Activated effector memory CD4-positive, alpha-beta T cell treated with anti-CD3 and anti-CD28 coated beads, Interleukin-2, amount 50 U/mL, for 16 hours (primary cell): ENCODE measurements around the gene GAS6.
"Not testable (repeated sequence)": the region's sequence is repeated elsewhere in the genome, so short reads cannot be mapped to it uniquely, and the experiment has no call there.

Experiments
- DNase-seq: peaks from one replicate; pipeline ENCODE4 v3.0.0-alpha.2; 2020

GAS6 gene

DNA sequence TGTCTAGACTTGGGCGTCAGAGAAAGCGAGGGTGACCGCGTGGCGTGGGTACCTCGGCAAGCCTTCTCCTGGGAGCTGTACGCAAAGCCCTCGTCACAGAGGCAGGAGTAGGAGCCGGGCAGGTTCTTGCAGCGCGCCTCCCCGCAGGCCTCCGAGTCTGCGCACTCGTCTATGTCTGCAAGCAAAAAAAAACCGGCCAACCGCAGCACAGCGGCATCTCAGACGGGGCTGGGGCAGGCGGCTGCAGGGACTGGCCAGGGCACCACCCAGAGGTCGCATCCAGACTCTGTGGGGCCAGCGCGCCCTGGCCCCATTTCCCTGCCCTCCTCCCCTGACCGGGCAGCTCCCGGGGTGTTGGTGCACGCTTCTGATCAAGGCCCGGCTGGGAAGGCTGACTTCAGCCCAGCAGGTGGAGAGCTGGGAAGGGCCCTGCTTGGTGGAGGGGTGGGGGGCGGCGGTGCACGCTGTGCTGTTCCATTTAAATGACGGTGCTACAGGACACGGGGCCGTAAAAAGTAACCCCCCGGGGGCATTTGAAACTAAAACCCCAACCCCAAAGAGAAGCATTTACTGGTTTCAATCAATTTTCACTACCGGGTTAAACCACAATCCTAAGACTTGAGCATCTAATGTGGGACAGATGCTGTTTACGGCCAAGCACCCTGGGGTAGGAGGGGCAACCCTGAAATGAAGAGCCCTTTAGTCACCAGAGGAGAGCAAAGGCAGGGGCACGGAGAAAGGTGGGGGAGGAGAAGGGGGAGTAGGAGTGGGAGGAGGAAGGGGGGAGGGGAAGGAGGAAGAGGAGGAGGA lies 28.2 kb downstream of the GAS6 start:
- DNase-seq = no peak

DNA sequence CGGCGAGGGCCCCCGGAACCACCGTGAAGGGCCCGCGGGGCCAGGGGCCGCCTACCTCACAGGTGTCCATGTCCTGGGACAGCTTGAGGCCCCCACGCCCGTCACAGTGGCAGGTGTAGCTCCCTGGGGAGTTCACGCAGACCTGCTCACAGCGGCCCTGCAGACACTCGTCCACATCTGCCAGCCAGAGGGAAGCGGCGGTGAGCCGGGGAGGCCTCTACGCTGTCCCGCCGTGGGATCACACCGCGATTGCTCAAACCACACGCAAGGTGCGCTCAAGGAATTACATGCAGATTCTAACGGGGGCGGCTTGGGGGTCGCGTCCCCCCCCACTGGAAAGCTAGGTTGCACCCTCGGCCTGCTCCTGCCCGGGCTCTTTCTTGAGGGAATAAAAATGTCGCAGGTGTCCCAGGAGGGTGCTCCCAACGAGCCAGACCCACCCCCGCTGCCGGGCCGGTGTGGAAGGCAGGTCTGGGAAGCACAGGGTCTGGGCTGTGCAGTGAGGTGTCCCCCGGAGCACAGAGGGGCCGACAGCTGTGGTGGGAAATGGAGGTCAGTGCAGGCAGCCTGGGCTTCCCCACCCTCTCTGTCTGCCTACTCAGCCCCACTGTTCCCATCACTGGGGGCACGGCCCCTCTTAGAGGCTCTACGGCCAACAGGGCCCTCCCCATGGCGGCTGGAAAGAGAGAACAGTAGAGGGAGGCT lies 29.2 kb downstream of the GAS6 start:
- no peak for DNase-seq

DNA sequence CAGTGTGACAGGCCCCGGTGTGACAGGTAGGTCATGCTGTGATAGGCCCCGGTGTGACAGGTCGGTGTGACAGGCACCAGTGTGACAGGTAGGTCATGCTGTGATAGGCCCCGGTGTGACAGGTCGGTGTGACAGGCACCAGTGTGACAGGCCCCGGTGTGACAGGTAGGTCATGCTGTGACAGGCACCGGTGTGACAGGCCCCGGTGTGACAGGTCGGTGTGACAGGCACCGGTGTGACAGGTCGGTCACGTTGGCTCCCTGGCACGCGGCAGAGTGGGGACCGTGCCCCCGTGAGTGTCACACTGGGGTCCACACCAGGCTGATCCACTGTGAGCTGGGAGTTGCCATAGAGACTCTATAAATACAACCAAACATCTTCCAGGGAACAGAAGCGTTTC lies 29.9 kb downstream of the GAS6 start:
- DNase-seq = not testable (repeated sequence)

DNA sequence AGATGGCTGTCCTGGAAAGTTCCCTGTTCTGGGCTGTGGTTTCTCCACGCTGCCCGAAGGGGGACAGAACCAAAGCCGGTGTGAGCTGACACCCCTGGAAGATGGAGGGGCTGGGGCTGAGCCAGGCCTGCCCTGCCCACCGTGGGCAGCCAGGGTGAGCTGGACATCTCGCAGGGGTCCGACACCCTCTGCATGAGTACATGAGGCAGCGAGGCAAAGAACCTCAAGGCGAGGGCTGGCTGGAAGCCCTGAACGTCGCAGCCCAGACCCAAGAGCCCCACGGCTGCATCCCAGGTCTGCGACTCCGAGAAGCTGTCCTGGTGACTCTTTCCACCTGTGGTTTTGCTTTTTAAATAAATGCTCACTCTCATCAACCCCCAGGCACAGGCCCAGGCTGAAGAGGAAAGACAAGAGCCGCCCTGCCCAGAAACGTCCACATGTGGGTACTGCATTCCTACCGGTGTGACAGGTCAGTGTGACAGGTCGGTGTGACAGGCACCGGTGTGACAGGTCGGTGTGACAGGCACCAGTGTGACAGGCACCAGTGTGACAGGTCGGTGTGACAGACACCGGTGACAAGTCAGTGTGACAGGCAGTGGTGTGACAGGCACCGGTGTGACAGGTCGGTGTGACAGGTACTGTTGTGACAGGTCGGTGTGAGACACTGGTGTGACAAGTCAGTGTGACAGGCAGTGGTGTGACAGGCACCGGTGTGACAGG lies 30.6 kb downstream of the GAS6 start:
- no peak for DNase-seq

GRCh38 chr13:113832631-113833030 lies 31.2 kb downstream of the GAS6 start:
- no peak for DNase-seq

- no peak for DNase-seq
These were observed 31.7 kb downstream of the GAS6 start for GRCh38 chr13:113832205-113832604.

GRCh38 chr13:113831061-113831460 lies 32.8 kb downstream of the GAS6 start:
- no peak for DNase-seq

DNA sequence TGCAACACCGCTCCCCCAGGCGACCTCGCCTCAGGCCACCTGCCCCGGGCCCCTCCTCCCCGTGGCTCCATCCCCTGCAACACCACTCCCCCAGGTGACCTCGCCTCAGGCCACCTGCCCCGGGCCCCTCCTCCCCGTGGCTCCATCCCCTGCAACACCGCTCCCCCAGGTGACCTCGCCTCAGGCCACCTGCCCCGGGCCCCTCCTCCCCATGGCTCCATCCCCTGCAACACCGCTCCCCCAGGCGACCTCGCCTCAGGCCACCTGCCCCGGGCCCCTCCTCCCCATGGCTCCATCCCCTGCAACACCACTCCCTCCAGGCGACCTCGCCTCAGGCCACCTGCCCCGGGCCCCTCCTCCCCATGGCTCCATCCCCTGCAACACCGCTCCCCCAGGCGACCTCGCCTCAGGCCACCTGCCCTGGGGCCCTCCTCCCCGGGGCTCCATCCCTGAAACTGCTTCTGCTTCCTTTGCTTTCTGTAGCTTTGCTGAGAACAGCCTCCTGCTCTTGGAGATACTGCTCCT lies 33.4 kb downstream of the GAS6 start:
- not testable (repeated sequence) for DNase-seq

GRCh38 chr13:113828282-113828825 lies 35.5 kb downstream of the GAS6 start:
- no peak for DNase-seq

- no peak for DNase-seq
These were observed 36.9 kb downstream of the GAS6 start for GRCh38 chr13:113827021-113827420.

DNA sequence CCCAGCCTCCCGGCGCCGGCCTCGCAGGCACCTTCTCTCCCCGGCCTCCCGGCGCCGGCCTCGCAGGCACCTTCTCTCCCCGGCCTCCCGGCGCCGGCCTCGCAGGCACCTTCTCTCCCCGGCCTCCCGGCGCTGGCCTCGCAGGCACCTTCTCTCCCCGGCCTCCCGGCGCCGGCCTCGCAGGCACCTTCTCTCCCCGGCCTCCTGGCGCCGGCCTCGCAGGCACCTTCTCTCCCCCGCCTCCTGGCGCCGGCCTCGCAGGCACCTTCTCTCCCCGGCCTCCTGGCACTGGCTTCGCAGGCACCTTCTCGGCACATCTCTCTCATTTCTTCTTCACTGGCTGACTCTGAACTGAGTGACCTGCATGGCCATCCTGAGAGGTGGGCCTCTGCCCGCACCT lies 37.4 kb downstream of the GAS6 start:
- DNase-seq = not testable (repeated sequence)

- DNase-seq = no peak
These were observed 38.0 kb downstream of the GAS6 start for GRCh38 chr13:113825841-113826240.

DNA sequence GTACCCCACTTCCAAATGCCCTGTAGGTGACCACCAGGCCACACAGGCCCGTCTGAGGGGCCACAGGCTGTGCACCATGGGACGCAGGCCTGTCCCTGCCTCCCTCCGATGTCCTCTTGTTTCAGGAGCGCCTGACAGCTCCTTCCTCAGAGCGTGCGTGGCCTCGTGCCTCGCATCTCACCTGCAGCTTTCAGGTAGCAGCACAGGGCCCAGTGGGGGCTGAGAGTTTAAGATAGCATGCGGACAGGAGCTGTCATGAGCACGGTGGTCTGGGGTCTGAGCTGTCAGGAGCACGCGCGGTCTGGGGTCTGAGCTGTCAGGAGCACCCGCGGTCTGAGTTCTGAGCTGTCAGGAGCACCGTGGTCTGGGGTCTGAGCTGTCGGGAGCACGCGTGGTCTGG lies 40.1 kb downstream of the GAS6 start:
- DNase-seq = no peak

DNA sequence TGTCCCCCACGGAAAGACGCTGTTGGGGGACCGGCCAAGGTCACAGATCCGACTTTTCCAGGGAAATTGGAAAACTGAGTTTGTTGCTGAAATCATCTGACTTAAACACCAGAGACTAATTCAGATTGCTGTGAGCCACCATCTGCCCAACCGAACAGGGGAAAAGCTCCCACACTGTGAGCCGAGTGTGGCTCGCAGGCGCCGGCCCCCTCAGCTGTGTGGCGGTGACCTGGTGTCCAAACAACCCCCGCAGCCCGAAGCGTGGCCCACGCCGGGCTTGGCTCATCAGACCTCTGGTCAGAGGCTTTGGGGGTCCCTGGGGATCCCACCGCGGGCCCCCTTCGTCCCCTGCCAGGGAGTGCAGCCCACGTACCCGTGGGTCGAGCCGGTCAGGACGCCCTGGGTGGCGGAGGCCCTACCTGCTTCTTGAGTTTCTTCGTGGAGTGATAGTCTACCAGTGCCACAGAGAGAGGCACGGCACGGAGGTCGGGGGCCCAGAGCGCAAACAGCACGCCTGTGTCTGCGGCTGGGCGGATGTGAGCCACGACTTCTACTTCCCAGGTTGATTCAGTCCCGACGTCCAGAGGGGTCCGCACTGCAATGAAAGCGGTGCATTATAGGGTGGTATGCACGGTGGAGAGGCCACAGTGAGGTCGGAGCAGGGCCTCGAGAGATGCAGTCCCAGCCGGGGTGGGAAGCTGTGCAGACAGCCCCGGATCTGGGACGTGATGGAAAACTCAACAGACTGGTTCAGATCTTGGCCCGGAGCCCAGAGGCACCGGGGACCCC lies 40.7 kb downstream of the GAS6 start:
- DNase-seq = no peak

GRCh38 chr13:113822266-113822665 lies 41.6 kb downstream of the GAS6 start:
- no peak for DNase-seq

DNA sequence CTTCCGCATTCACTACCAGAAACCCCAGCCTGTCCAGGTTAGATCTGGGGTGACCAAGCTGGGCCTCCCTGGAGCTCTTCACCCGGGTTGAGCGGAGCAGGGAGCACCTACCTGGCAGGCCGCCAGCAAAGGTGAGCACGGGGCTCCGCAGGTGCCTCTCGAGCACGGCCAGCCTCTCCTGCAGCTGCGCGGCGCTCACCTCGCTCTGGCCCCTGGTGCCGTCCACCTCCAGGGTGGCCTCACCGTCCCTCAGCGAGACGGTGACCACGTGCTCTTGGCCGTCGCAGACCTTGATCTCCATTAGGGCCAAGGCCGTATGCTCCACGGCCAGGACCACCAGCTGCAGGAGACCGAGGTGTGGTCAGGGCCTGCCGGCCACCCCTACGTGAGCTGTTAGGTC lies 42.0 kb downstream of the GAS6 start:
- DNase-seq = no peak

- DNase-seq = no peak
These were observed 42.8 kb downstream of the GAS6 start for GRCh38 chr13:113820813-113821651.

- DNase-seq = no peak
These were observed 43.9 kb downstream of the GAS6 start for GRCh38 chr13:113819731-113820715.

- no peak for DNase-seq
These were observed 44.5 kb downstream of the GAS6 start for GRCh38 chr13:113819341-113819730.

DNA sequence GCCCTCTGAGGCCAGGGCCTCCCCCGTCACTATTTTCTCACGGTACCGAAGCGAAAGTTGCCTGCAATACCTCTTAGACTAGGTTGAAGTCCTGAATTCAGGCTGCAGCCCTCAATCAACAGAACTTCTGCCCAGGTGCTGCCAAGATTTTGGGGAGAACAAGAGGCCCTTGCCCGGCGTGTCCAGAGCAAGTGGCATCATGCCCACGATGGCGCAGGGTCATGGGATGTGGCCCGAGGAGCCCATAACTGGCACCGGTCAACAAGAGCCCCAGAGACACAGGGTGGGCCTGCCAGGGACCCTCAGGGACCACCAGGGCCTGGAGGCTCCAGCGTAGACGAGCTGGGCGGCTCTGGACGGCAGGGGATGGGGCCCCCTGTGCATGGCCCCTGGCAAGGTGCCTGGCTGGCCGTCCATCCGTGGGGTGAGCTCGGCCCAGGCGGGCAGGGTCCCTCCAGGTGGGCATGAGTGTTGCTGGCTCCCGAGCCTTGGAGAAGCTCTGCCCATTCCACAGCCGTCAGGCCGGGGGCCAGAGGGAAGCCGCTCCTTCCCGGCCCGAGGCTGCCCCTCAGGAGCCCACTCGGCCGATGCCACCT lies 45.1 kb downstream of the GAS6 start:
- DNase-seq = no peak
